ENCODE results near the gene MBD5.

DNA sequence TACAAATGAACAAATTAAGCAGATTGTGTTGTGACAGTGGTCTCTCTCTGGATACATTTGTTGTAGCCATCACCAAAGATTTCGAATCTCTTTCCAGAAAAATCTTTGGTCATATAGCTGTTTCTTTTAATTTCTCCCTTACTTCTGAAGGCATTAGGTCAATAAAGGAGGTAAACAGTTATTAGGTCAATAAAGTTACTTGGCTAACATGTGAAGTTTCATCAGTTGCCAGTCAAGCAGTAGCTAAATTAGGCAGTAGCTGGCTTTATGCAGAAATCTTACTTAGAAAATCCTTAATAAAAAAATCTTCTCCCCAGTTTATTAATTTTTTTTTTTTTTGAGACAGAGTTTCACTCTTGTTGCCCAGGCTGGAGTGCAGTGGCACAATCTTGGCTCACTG is 115.5 kb downstream of the MBD5 start:
- TF ChIP-seq, protein P1, sequence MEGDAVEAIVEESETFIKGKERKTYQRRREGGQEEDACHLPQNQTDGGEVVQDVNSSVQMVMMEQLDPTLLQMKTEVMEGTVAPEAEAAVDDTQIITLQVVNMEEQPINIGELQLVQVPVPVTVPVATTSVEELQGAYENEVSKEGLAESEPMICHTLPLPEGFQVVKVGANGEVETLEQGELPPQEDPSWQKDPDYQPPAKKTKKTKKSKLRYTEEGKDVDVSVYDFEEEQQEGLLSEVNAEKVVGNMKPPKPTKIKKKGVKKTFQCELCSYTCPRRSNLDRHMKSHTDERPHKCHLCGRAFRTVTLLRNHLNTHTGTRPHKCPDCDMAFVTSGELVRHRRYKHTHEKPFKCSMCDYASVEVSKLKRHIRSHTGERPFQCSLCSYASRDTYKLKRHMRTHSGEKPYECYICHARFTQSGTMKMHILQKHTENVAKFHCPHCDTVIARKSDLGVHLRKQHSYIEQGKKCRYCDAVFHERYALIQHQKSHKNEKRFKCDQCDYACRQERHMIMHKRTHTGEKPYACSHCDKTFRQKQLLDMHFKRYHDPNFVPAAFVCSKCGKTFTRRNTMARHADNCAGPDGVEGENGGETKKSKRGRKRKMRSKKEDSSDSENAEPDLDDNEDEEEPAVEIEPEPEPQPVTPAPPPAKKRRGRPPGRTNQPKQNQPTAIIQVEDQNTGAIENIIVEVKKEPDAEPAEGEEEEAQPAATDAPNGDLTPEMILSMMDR (IDR thresholded peaks at IDR 0.05) = no peak
- no peak for TF ChIP-seq EZH2 (IDR thresholded peaks at IDR 0.05; ENCODE audit: borderline replicate concordance, insufficient read depth, low read depth, low read length, poor library complexity, severe bottlenecking)
